ENCODE results near the gene APBA1.

APBA1 gene

DNA sequence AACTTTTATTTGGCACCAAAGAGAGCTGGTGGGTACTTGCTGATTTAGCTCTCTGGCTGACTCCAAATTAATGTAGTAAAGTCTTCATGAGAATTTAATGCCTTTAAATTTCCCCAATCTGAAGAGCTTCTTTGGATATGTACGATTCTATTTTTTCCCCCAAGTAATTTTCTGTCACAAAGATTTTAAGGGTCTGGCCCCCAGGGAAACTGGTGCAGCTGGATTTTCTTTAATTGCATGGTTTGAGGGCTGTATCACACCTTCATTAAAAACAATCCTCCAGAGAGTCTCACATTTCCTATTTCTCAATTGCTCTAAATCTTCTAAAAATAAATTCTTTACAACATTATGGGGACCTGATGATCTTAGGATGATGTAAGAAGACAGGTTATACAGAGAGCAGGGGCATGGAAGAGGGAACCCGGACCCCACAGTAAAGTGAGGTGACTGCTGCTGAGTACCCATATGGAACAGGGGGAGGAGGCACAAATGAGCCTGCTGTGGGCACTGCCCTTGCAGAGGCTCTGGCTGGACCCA, 188.2 kb downstream of the APBA1 start:
- no peak for DNase-seq (ENCODE audit: low read depth in 4 of 4, low spot score in 1 of 4)

DNA sequence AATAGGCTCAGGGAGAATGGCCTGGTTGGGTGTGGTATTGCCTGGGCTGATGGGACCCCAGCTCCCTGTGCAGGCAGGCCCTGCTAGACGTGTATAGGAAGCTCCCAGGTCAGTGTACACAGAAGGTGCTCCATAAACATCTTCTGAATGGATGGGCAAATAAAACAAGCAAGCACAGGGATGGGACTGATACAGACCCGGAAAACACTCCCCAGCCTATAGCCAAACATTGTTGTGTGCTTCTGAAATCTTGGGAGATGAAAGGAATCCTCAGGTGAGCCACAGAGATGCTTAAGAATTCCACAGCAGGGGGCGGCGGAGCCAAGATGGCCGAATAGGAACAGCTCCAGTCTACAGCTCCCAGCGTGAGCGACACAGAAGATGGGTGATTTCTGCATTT, 195.4 kb downstream of the APBA1 start:
- no peak for DNase-seq (ENCODE audit: low read depth in 4 of 4, low spot score in 1 of 4)

DNA sequence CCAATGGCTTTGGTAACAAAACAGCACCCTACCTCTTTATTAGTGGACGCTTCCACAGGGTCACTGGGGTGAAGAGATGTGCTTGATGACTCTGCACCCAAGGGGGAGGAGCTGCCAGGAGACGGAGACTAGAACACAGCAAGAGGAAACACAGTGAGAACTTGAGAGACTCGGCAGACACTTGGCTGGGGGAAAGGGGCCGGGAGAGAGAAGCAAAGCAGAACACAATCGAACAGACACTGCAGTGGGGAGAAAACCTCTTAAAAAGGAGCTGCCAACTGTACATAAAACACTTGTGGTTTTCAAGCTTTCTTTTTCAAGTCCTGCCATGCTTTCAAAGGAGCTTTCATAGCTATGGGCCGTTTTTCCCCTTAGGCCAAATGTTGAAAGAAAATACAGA, 196.2 kb downstream of the APBA1 start:
- no peak for DNase-seq (ENCODE audit: low read depth in 4 of 4, low spot score in 1 of 4)

DNA sequence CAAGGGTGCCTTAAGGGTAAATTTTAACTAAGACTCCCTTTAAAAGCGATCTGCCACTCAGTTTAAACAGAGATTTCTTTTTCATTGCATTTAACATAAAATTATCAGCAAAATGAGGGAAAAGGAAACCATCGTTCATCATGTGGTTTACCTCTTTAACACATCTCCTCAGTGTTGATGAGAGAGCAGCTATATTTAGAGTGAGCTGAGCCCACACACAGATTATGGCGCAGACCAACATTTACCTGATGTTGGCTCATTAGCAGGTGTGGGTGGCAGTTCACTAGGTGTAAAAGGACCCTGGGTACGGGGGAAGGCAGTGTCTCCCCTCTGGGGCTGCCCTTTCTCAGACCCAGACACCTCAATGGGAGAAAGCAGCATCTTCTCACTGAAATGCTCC, 197.3 kb downstream of the APBA1 start:
- DNase-seq (ENCODE audit: low read depth in 4 of 4, low spot score in 1 of 4) = no peak

DNA sequence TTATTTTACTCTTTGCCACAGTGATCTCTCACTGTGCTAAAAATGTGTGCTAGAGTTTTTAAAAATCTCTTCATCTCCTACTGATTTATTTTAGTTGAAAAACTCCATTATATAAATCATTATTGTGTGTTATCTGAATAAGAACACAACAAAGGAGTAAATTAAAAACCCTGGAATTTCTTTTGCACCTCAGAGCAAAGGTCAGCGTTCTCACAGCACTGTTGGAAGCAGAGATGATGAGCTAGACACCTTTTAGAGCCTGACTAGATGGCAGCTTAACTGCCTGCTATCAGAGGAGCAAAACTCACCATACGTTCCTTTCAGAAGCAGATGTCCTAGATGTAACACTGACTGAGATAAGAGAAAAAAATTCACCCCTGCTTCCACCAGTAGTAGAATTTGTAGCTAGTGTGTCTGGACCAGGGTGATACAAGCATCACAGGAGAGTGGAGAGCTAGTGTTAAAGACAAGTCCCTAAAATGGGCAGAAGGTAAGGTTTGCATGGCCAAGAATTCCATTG, 200.0 kb downstream of the APBA1 start:
- no peak for DNase-seq (ENCODE audit: low read depth in 4 of 4, low spot score in 1 of 4)

DNA sequence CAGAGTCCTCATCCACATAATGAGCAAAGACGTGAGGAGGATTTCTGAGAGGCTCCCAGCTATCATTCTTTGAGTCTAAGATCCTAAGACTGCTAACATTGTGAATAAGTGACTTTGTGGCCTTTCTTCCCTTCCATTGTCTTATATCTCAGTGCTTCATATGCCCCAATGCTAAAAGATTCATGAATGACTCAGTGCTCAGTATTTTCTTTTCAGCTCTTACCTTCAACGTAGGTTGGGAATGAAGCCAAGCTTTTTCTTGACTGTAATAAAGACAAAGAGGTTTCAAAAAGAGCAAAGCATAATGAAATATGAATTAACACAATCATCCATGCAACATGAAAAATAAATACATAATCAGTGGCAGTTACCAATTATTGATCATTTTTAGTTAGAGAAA, 200.7 kb downstream of the APBA1 start:
- DNase-seq (ENCODE audit: low read depth in 4 of 4, low spot score in 1 of 4) = no peak

DNA sequence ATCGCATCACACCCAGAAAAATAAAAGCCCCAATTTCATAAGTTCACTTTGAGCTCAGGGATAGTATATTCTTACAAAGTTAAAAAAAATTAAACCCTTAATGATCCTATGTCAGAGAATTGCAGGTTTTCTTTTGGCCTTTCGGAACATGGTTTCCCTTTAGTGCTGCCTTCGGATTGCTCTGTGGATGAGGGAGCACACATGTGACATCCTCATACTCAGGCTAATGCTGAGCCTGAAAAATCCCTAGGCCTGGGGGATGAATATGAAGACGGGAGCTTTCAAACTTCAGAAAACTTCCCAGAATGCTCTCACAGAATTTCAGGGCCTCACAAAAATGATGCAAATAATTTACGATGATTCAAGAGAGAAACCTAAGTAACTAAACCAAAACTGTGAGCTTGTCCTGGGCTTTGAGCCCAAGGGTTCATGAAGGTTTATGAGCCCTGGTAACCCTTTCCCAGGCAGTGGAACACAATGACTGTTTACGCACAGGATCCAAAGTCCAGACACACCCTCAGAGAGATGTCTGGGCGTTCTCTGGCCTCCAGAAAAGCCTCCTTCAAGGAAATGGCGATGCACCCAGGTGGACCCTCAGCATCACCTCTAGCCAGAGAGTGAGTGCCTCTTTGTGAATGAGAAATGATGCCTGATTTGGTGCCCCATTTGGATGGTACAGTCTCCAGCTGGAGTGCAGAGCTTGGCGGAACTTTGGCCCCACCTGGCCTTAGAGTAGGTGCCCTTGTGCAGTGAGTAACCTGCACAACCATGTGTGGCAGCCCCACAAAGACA, 201.8 kb downstream of the APBA1 start:
- DNase-seq (ENCODE audit: low read depth in 4 of 4, low spot score in 1 of 4) = no peak

DNA sequence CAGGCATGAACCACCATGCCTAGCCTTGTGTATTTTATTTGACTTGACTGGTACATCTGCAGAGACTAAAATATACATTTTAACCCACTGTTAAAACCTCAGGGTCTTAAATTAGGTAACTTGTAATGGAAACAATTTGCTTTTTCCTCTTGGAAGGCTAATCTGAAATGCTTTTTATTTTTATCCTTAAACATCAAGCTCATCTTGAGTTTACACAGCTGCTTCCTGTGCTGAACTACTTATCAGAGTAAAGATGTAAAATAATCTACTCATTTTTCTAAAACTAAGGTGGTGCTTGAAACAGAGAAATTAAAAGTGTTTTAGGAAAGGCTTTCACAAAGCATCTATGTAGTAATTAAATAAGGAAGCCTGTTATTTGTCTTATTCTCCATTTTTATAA, 203.0 kb downstream of the APBA1 start:
- DNase-seq (ENCODE audit: low read depth in 4 of 4, low spot score in 1 of 4) = no peak

DNA sequence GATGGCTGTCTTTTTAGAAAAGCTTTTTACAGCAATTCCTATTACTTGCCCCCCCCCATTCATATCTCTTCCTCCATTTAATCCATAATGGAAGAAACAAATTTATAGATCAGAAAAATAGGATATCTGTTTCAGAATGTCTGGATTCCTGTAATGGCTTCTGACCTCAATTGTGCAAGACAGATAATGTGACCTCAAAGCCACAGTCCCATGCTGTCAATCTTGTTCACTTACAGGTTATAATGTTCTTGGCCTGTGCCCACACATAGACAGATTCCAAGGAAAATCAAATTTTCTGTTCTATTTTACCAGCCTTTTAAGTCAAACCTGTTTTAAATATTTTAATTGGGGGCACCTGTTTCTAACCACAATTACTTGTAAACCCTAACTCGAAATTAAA, 203.8 kb downstream of the APBA1 start:
- DNase-seq (ENCODE audit: low read depth in 4 of 4, low spot score in 1 of 4) = no peak

DNA sequence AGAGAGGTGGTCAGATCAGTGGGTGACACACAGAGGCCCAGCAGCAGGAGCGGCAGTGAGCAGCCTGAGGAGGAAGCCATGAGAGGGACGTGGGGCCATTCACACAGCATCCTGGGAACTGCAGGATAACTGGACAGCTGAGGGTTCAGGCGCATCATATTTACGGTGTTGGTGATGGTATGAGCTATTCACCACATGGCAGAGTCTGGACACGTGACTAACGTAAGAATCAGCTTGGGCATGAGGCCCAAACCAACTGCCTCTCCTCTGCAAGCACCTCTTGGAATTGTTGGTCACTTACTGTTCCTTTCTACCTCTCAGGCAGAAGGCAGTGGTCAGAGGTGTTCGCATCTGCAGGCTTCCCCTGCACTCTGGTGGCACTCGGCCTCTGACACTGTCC, 206.0 kb downstream of the APBA1 start:
- DNase-seq (ENCODE audit: low read depth in 4 of 4, low spot score in 1 of 4) = no peak

DNA sequence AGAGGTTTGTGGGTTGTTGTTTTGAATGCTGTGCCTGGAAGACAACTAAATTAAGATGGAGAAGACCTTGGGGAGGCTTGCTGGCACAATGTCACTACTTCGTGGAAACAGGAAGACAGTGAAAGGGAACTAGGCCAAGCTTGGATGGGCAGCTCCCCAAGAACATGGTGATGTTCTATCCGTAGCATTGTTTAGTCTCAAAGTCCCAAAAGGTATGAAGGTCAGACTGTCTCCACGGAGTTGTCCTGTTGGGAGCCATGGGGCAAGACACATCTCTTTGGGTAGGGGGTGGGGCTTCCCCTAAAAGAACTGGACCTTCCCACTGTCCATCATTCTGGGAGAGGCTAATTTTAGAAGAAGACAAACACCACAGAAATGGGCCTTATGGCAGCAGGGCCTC, 206.7 kb downstream of the APBA1 start:
- no peak for DNase-seq (ENCODE audit: low read depth in 4 of 4, low spot score in 1 of 4)

DNA sequence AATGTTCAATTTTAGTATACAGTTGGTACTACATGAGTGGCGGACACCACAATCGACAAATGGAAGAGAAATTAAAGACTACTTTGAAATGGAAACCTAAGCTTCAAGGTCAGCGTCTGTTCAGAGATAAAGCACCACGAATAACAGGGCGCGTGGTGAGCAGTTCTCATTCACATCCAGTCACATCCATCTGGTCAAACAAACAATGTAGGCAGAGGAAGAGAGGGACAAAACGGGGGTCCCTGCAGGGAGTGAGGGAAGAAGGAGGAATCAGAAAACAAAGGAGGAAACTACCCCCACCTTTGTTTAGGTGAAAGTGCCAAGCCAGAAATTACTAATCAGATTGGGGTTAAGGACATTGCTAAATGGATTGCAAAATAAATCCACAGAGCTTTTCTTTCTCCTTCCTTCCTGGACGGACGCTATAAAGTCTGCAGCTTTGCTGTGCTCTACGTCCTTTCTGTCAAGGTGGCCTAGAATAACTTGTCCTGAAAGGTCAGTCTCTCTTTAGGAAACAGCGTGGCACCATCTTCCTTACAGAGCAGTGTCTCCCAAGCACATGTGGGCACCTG, 208.6 kb downstream of the APBA1 start:
- no peak for DNase-seq (ENCODE audit: low read depth in 4 of 4, low spot score in 1 of 4)

DNA sequence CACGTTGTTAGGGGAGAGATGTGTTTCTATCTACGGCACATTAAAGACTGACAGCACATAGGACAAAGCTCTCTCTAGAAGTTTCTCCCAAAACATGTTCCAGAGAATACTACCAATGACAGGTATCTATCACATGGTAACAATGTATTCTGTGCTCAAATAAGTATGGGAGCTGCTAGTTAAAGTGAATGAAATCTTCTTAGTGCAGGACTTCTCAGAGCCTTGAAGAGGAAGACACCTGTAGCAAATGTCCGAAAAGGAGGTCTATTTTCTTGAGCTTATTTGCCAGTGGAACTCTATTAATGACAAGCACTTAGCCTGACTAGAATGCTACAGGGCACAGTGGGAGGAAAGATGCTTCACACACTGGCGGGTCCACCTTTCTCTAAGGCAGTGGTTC, 209.8 kb downstream of the APBA1 start:
- DNase-seq (ENCODE audit: low read depth in 4 of 4, low spot score in 1 of 4) = no peak

DNA sequence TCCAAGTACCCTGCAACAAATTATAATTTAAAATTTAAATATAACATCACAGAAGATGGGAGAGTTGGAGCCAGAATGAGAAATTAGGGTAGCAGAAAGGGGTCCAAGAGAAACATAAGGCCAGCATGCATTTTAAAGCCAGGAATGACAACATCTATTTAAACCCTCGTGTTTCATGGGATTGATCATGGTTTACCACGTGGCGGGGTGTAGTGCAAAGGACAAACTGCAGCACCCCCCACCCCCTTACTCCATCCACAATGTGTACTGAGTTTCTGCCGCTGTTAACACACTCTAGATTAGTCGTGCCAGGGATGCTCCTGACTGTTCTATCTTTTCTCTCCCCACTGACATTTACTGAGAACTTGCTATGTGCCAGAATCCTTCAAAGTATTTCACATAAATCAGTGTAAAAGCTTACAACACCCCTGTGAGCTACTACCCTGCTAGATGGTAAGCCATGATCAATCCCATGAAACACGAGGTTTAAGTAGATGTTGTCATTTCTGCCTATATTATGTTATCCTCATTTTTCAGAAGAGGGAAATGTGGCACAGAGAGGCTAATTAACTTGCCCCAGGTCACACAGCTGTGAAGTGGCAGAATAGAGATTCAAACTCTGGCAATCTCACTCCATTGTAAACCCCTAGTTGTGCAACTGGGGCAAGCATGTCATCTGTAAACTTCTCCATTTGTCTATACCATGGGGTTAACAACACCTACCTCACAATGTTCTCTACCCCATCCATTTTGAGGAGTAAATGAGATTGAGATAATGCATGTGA, 210.9 kb downstream of the APBA1 start:
- no peak for DNase-seq (ENCODE audit: low read depth in 4 of 4, low spot score in 1 of 4)

DNA sequence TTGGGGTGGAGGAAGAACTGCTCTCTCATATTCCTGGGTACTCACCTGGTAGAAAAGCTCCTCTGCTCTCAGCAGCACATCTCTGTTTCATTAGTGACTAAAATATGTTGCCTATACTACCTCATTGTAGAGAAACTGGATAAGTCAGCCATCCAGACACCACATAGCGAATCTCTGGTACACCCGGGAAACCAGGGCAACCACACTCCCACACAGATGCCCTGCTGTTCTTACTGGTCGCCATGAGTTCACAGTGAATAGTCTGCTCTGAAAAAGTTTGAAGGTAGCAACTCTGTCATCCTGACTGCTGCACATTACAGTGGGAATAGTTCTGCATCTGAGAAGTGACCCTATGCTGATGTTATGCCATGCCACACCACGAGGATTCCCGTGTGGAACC, 212.2 kb downstream of the APBA1 start:
- no peak for DNase-seq (ENCODE audit: low read depth in 4 of 4, low spot score in 1 of 4)

DNA sequence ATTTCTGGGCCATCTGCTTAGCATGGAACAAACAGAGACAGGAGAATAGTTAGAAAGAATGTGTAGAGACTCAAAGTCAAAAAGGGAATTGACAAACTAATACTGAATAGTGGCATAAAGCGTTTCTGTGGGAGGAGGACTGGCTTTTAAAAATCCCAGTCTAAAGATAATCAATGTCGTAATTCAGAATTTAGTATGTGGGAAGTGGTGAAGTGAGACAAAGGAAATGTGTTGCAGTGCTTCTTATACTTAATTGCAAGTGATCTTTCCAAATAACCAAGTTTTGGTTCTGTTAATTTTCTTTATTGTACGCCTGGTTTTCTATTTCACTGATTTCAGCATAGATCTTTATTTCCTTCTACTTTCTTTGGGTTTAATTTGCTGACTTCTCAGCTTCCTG, 214.0 kb downstream of the APBA1 start:
- DNase-seq (ENCODE audit: low read depth in 4 of 4, low spot score in 1 of 4) = no peak

DNA sequence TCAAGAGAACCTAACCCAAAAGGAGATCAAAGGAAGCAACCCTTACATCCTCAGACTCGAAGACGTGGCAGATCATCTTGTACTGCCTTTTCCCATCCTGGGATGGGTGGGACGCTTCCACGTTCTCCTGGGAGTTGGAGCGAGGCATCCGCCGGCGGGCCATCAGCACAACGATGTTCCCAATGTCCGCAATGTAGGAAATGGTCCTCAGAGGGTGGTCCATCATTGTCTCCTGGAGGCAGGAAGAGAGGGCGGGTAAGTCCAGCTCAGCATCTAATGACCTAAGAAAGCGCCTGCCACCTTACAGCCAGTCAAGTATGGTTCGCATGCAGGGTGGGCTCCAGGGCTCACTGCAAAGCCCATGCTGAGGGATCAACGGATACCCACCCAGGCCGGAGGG, 216.0 kb downstream of the APBA1 start:
- no peak for DNase-seq (ENCODE audit: low read depth in 4 of 4, low spot score in 1 of 4)

DNA sequence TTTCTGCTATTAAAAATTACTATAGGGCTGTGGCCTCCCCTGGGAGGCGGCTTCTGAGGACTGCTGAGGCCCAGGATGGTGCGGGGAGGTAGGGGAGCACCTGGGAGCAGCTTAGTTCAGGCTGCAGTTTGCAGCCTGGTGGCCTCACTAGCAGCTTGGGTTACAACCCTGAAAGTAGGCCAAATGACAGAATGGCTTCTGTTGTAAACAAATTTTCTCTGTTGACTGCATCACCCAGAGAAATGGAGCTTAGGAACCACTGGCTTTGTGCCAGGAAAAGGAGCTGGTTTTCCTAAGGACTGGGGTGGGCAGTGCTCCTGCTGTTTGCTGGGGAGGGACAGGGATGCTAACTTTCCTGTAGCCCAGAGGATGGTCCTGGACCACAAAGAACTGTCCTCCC, 216.9 kb downstream of the APBA1 start:
- DNase-seq (ENCODE audit: low read depth in 4 of 4, low spot score in 1 of 4) = no peak

DNA sequence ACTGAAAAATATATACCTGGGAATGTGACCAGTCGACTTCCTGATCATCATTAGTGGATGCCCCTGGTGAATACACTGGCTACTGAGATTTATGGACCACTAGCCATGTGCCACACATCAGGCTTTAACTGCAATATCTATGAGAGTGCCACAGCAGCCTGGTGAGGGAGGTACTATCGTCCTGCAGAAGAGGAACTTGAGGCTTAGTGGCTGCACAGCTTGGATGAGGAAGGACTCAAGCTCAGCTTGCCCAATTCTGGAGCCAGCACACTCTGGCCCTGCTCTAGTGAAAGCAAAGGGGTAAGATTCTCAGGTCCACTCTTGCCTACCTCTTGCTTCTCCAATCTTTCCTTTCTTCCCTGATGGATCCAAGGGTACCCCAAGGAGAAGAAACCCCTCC, 217.8 kb downstream of the APBA1 start:
- no peak for DNase-seq (ENCODE audit: low read depth in 4 of 4, low spot score in 1 of 4)

DNA sequence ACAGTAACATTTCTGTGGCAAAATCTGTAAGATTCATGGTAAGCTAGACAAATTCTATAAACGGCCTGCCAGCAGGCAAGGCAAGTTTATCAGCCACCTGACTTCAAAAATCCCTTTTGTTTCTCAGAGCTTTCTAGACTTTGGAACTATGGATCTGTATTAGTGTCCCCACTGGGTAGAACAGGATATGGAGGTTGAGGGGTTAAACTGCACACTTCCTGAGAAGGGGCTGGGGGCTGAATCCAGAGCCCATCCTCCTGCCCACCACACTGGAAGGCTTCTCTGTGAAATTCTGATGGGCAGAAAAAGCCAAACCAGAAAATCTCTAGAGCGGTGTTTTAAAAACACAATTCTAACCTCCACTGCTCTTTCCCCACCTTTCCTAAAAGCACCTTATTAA, 218.4 kb downstream of the APBA1 start:
- DNase-seq (ENCODE audit: low read depth in 4 of 4, low spot score in 1 of 4) = no peak

DNA sequence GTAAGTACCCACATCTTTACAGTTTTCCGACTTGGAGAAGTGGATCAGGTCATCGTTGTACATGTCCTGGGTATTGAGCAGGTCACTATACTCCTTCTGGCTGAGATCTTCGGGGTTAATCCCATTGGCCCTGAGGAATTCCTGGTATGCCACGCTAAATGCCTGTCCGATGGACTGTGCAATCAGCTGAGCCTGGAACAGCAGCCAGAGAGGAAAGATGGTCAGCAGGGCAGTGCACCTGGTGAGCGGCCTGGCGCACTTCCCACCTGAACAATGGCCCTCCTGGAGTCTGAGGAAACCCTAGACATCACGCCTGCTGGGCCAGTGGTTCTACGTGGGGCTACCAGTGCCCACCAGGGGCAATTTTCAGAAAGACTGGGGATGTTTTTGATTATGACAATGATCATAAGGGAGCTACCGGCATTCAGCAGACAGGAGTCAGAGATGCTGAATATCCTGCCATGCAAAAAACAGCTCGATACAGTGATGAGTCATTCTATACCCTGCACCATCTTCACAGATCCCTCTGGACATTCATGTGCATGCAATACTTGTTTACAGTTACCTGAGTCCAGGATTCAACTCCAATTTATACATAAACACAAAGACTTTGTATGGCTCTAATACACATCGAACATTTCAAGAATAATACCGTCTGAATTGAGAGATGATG, 219.9 kb downstream of the APBA1 start:
- DNase-seq (ENCODE audit: low read depth in 4 of 4, low spot score in 1 of 4) = no peak

Data from stimulated activated CD4-positive, alpha-beta T cell treated with anti-CD3 and anti-CD28 coated beads, Interleukin-1b, Interleukin-23, amount 100 ng/mL, for 24 hours (primary cell).